Suprapubic skin (tissue), 4 donors: ENCODE data around the gene ENG. TPM values are rescaled to one million over a fixed set of nuclear protein-coding genes. Genes with fewer than 3 reads are reported as not detected.
A peak's percentile ranks its signal among the peaks of the same experiment; 100 is the strongest.
"Not testable (repeated sequence)": the region's sequence is repeated elsewhere in the genome, so short reads cannot be mapped to it uniquely, and the experiment has no call there.

ENCODE experiments used
- DNase-seq, 2 donors: peaks; one replicate each; pipeline ENCODE4 v3.0.0-alpha.2; 2019; ENCODE audit warnings: low spot score in 2 of 2
- H3K27ac ChIP-seq: fragments of 200-600 bp; sonication (generic); one replicate; pipeline ENCODE4 v1.5.1; 2019
- H3K27me3 ChIP-seq: fragments of 200-600 bp; sonication (generic); one replicate; pipeline ENCODE4 v1.5.1; 2019
- H3K36me3 ChIP-seq: fragments of 200-600 bp; sonication (generic); one replicate; pipeline ENCODE4 v1.5.1; 2019
- H3K4me1 ChIP-seq: fragments of 200-600 bp; sonication (generic); one replicate; pipeline ENCODE4 v1.5.1; 2019
- H3K4me3 ChIP-seq: fragments of 200-600 bp; sonication (generic); one replicate; pipeline ENCODE4 v1.5.1; 2019; ENCODE audit warnings: mild to moderate bottlenecking
- H3K9me3 ChIP-seq: fragments of 200-600 bp; sonication (generic); one replicate; pipeline ENCODE4 v1.5.1; 2019
- CTCF ChIP-seq, 2 donors: fragments of 200-600 bp in 1 of 2; fragments of 450-650 bp in 1 of 2; sonication (generic) in 1 of 2; IDR thresholded peaks; one replicate each; pipeline ENCODE4 v1.5.1; 2016 to 2019; ENCODE audit warnings: antibody characterized with exemption in 2 of 2, mild to moderate bottlenecking in 1 of 2, moderate library complexity in 1 of 2
- EP300 ChIP-seq: sonication (generic); formaldehyde crosslinking; IDR thresholded peaks from one replicate; pipeline ENCODE4 v1.6.1; 2017; ENCODE audit warnings: antibody characterized with exemption
- POLR2A ChIP-seq, 2 donors: fragments of 450-650 bp; IDR thresholded peaks; one replicate each; pipeline ENCODE4 v1.6.1; 2017; ENCODE audit warnings: antibody characterized with exemption in 2 of 2, mild to moderate bottlenecking in 2 of 2, moderate library complexity in 2 of 2
- POLR2AphosphoS5 ChIP-seq, 3 donors: sonication (generic); formaldehyde crosslinking; IDR thresholded peaks; one replicate each; pipeline ENCODE4 v1.6.1; 2017; ENCODE audit warnings: antibody characterized with exemption in 3 of 3
- WGBS: methylation state at CpG from one replicate; pipeline ENCODE4 v1.1.5; 2018; 5-methylcytosine and 5-hydroxymethylcytosine counted together
- total RNA-seq, 4 donors: library from RNA; depleted of rRNA; stranded (reverse); fragments of >200 nt; gene quantifications; one replicate each; pipeline ENCODE4 v1.1.0, GENCODE V29; 2016

The ENG gene
- total RNA-seq, 4 donors from 2014 or later = 17.2 to 38.7 (median 31.2) TPM

GRCh38 chr9:127844821-127845359 is 9.6 kb downstream of the ENG start:
- TF ChIP-seq EP300 (no peak), POLR2AphosphoS5 (IDR thresholded peaks at IDR 0.05) (peak in 1 of 3 donors; percentile 69)
- Histone ChIP-seq H3K27me3 (no peaks in the 10 kb centered on the region), H3K27ac (peak overlapping the region; percentile 40), H3K4me3 (no peak overlapping the region), H3K4me1 (peaks cover 18% of the 10 kb centered on the region), H3K9me3 (no peaks in the 10 kb centered on the region), H3K36me3 (peaks cover 17% of the 10 kb centered on the region)
- DNase-seq = peak in 1 of 2 donors; percentile 61
- 71% methylated on average over 13 of the region's 16 CpGs for WGBS

DNA sequence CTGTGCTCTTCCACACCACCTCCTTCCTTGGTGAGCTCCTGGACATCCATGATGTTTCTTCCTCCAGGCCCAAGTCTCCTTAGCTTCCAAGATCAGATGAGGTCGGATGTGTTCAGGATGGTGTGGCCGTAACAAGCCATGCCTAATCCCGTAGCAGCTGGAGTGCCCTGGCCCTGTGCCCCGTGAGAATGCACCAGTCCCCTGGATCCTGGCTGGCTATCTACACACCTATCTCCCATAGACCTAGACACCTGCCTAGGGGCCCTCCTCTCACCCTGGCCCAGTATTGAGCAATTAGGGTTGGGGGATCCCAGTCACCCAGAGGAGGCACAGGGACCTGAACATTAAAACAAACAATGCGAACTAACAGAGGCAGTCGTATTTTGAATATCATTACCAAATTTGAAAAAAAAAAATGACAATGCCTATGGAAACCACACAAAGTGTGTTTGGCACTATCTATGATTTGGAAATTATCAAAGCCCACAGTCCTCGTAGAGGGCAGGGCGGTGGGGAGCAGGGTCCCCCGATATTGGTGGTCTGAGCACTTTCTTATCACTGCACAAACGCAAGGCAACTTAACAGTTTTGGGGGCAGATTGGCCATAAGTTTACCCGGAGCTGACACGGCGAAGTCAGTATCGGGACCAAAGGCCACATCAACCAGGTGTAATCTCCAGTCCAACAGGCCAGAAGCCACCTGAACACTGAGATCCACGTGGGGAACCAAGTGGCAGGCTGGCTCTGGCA is 13.2 kb downstream of the ENG start:
- Histone ChIP-seq H3K27me3 (no peaks in the 10 kb centered on the region), H3K4me3 (no peak overlapping the region), H3K4me1 (peaks cover 44% of the 10 kb centered on the region), H3K9me3 (no peaks in the 10 kb centered on the region), H3K27ac (no peak overlapping the region), H3K36me3 (peaks cover 17% of the 10 kb centered on the region)
- TF ChIP-seq CTCF (IDR thresholded peaks at IDR 0.05) (no peak), EP300 (no peak), POLR2A (IDR thresholded peaks at IDR 0.05) (no peak), POLR2AphosphoS5 (IDR thresholded peaks at IDR 0.05) (no peak)
- peak in 1 of 2 donors; percentile 58 for DNase-seq
- WGBS = 85% methylated on average over 15 of the region's 15 CpGs

DNA sequence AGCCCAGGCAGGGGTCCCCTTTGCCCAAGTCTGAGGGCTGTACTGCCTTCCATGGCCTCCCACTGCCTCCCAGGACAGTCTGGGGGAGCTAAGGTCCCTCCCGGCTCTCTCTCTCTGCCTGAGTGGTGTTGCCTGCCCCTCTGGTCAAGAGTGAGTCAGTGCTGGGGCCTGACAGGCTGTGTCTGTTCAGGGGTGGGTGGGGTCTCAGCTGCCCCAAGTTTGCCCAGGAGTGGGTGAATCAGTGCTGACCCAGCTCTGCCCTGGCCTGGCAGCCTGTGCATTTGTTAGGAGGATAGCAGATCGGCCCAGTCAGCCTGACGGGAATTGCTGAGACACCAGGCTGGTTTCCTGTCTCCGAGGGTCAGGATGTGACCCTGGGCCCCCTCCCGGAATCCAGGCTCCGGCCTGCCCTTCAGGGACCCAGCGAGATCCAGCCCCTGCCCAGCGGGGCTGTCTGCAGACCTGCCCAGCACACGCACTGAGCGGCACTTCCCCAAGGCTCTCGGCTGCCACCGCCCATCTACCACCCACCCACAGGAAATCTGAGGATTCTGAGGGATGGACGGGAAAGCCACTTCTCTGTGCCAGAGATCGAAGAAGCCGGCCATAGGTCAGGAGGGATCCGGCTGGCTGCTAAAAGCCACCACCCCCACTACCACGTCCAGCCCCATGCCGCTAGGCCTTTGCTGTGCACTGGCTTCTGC is 15.9 kb downstream of the ENG start:
- TF ChIP-seq POLR2AphosphoS5 (IDR thresholded peaks at IDR 0.05) = peak in 1 of 3 donors; percentile 12
- TF ChIP-seq CTCF (IDR thresholded peaks at IDR 0.05) = no peak
- no peak for TF ChIP-seq EP300
- TF ChIP-seq POLR2A (IDR thresholded peaks at IDR 0.05) = peak in 1 of 2 donors; percentile 23
- Histone ChIP-seq H3K27me3 (no peaks in the 10 kb centered on the region), H3K4me3 (no peak overlapping the region), H3K36me3 (peaks cover 17% of the 10 kb centered on the region), H3K27ac (peak overlapping the region; percentile 79), H3K4me1 (peaks cover 53% of the 10 kb centered on the region), H3K9me3 (no peaks in the 10 kb centered on the region)
- DNase-seq = peak; percentile 78 to 88
- WGBS = 32% methylated on average over 7 of the region's 18 CpGs

- TF ChIP-seq POLR2A (IDR thresholded peaks at IDR 0.05) (no peak), POLR2AphosphoS5 (IDR thresholded peaks at IDR 0.05) (no peak), EP300 (no peak), CTCF (IDR thresholded peaks at IDR 0.05) (no peak)
- Histone ChIP-seq H3K4me1 (peaks cover 53% of the 10 kb centered on the region), H3K9me3 (no peaks in the 10 kb centered on the region), H3K27me3 (no peaks in the 10 kb centered on the region), H3K36me3 (peaks cover 8% of the 10 kb centered on the region), H3K4me3 (no peak overlapping the region), H3K27ac (peak overlapping the region; percentile 79)
- 77% methylated on average over 4 of the region's 4 CpGs for WGBS
- DNase-seq = peak; percentile 67 to 77
Measured at GRCh38 chr9:127837346-127837745, 17.1 kb downstream of the ENG start.

DNA sequence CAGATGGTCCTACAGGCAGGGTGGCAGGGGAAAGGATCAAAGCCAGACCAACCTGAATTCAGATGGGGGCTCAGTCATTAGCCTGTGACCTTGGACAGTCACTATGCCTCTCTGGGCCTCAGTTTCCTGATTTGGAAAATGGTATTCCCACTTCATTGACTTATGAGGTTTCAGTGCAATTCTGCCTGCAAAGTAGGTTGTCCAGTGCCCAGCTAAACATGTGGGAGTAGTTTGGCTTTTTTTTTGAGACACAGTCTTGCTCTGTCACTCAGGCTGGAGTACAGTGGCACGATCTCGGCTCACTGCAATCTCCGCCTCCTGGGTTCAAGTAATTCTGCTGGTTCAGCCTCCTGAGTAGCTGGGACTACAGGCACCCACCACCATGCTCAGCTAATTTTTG is 17.9 kb downstream of the ENG start:
- not testable (repeated sequence) for H3K36me3 ChIP-seq, DNase-seq, H3K27me3 ChIP-seq, H3K9me3 ChIP-seq, H3K4me3 ChIP-seq
- peaks cover 53% of the 10 kb centered on the region for H3K4me1 ChIP-seq
- 76% methylated on average over 3 of the region's 3 CpGs for WGBS
- peak overlapping the region; percentile 79 for H3K27ac ChIP-seq

- no peaks in the 10 kb centered on the region for H3K27me3 ChIP-seq
- DNase-seq = peak; percentile 80
- H3K9me3 ChIP-seq = no peaks in the 10 kb centered on the region
- peaks cover 53% of the 10 kb centered on the region for H3K4me1 ChIP-seq
- WGBS = 44% methylated on average over 15 of the region's 17 CpGs
- H3K27ac ChIP-seq = peak overlapping the region; percentile 79
- TF ChIP-seq EP300 (no peak), POLR2AphosphoS5 (IDR thresholded peaks at IDR 0.05) (no peak), POLR2A (IDR thresholded peaks at IDR 0.05) (no peak), CTCF (IDR thresholded peaks at IDR 0.05) (no peak)
- H3K4me3 ChIP-seq = peak overlapping the region; percentile 18
- peaks cover 3% of the 10 kb centered on the region for H3K36me3 ChIP-seq
Measured at GRCh38 chr9:127835991-127836516, 18.4 kb downstream of the ENG start.
